ENCODE results near the gene TLE1.

GRCh38 chr9:81693671-81694378 is 4.5 kb upstream of the TLE1 start:
- no peak for TF ChIP-seq CTCF (IDR thresholded peaks at IDR 0.05)
- TF ChIP-seq POLR2A (IDR thresholded peaks at IDR 0.05), result no peak
- TF ChIP-seq EP300 (IDR thresholded peaks at IDR 0.05), result no peak
